ENCODE measurements around the gene C19orf25. TPM values are rescaled to one million over a fixed set of nuclear protein-coding genes. Genes with fewer than 3 reads are reported as not detected.

Gene C19orf25
- total and polyA plus RNA-seq, 8 donors, result 17.7 to 32.2 (median 24.7) TPM

DNA sequence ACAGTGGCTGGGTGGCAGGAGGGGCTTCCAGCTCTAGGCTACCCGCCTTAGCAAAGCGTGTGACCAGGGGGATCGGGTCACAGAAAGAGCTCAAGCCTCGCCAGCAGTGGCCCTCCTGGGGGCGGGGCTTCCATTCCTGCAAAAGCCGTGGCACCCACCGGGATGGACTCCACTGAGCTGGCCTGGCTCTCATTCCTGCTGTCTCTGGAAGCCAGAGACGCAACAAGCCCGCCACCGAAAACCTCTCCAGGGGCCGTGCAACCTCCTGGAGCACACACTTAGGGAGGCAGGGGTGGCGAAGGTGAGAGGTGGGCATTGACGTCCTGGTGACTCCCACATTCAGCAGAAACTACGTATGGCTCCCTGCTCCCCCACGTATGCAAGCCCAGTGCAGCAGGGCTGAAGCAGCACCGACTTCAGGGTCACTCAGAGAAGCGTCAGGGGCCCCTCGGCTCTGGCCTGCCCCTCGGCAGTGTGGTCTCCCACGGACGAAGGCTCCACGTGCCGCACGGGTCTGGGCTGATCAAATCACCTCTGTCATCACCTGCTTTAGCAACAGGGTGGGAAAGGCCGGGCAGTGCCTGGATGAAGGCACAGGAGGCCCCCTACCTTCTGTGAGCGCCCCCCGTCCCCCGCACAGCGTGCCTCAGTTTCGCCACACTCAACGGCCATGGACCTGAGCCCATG is 3.1 kb downstream of the C19orf25 start:
- H3K4me1 ChIP-seq, result peaks cover 10 to 41% of the 10 kb centered on the region in 2 donors
- ATAC-seq, result no peak
- H3K27ac ChIP-seq, result no peak overlapping the region
- H3K9me3 ChIP-seq, result no peaks in the 10 kb centered on the region
- TF ChIP-seq, protein P1, sequence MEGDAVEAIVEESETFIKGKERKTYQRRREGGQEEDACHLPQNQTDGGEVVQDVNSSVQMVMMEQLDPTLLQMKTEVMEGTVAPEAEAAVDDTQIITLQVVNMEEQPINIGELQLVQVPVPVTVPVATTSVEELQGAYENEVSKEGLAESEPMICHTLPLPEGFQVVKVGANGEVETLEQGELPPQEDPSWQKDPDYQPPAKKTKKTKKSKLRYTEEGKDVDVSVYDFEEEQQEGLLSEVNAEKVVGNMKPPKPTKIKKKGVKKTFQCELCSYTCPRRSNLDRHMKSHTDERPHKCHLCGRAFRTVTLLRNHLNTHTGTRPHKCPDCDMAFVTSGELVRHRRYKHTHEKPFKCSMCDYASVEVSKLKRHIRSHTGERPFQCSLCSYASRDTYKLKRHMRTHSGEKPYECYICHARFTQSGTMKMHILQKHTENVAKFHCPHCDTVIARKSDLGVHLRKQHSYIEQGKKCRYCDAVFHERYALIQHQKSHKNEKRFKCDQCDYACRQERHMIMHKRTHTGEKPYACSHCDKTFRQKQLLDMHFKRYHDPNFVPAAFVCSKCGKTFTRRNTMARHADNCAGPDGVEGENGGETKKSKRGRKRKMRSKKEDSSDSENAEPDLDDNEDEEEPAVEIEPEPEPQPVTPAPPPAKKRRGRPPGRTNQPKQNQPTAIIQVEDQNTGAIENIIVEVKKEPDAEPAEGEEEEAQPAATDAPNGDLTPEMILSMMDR (IDR thresholded peaks at IDR 0.05), result no peak
- H3K27me3 ChIP-seq, result peaks cover 27 to 35% of the 10 kb centered on the region in 2 donors
- no peak overlapping the region for H3K4me3 ChIP-seq
- DNase-seq, result no peak
- peaks cover 0 to 36% of the 10 kb centered on the region in 2 donors for H3K36me3 ChIP-seq
- intact Hi-C loops (cut with DNase I), result no loop called here

DNA sequence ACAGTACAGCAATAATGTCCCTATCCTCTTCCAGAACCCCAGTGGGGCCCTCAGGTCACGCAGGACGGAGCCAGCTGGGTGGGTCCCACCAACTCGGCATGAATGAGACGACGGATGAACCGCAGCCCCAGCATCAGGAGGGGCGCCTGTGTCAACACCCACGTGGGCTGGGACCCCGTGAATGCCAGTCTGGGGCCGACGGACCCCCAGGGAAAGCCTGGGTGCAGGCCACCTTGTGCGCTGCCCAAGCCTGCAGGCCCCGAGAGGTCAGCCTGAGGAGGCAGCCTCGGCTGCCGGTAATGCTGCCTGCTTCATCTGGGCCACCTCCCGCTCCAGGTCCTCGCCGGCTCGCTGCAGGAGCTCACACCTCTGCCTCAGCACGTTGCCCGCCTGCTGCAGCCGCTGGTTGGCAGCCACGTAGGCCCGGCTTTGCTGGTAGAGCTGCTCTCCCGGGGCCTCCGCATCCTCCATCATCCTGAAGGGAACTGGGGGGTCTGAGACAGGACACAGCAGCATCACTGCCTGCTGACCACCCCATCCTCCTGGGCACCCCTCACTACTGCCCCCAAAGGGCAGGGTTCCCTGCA is 4.2 kb downstream of the C19orf25 start:
- peak in 1 of 4 donors; percentile 67 for DNase-seq
- peaks cover 21 to 52% of the 10 kb centered on the region in 2 donors for H3K4me1 ChIP-seq
- peaks cover 37 to 46% of the 10 kb centered on the region in 2 donors for H3K27me3 ChIP-seq
- H3K27ac ChIP-seq, result no peak overlapping the region
- intact Hi-C loops (cut with DNase I), result no loop called here
- no peaks in the 10 kb centered on the region for H3K9me3 ChIP-seq
- TF ChIP-seq, protein P1 (IDR thresholded peaks at IDR 0.05), result no peak
- ATAC-seq, result no peak
- no peak overlapping the region for H3K4me3 ChIP-seq
- peaks cover 0 to 36% of the 10 kb centered on the region in 2 donors for H3K36me3 ChIP-seq

DNA sequence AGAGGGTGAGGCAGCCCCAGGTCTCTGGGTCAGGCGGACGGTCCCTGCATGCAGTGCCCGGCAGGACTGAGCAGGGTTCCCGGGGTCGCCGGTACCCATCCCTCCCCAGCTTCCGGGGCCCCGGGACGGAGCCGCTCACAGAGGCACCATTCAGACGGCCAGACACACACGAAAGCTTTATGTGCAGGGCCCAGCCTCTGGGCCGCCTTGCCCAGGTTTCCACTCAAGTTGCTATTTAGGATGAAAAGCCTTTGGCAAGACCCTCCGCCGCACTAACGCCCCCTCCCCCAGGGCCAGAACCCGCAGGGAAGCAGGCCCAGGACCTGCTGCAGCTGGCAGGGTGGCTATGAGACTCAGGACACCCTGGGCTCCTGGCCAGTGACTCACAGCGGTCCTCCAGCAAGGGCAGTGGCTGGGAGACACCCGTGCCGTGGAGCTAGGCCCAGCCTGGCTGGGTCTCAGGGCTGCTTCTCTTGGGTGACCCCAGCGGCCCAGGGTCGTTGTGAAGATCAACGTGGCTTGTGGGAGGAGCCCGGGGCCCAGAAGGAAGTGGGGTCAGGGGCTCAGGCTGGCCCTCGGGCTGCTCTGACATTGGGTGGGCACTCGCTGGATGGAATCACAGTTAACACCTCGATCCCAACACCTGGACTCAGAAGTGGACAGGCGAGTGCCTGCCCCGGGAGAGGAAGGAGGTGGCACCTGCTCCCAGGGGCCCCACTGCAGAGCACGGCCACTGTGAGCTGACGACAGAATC is 4.8 kb downstream of the C19orf25 start:
- Histone ChIP-seq H3K36me3 (peaks cover 0 to 36% of the 10 kb centered on the region in 2 donors), H3K9me3 (no peaks in the 10 kb centered on the region), H3K27ac (no peak overlapping the region), H3K4me1 (peaks cover 23 to 53% of the 10 kb centered on the region in 2 donors), H3K27me3 (peaks cover 41 to 52% of the 10 kb centered on the region in 2 donors), H3K4me3 (no peak overlapping the region)
- TF ChIP-seq, protein P1 (IDR thresholded peaks at IDR 0.05), result no peak
- ATAC-seq (no peak), DNase-seq (no peak)
- intact Hi-C loops (cut with DNase I), result no loop called here

DNA sequence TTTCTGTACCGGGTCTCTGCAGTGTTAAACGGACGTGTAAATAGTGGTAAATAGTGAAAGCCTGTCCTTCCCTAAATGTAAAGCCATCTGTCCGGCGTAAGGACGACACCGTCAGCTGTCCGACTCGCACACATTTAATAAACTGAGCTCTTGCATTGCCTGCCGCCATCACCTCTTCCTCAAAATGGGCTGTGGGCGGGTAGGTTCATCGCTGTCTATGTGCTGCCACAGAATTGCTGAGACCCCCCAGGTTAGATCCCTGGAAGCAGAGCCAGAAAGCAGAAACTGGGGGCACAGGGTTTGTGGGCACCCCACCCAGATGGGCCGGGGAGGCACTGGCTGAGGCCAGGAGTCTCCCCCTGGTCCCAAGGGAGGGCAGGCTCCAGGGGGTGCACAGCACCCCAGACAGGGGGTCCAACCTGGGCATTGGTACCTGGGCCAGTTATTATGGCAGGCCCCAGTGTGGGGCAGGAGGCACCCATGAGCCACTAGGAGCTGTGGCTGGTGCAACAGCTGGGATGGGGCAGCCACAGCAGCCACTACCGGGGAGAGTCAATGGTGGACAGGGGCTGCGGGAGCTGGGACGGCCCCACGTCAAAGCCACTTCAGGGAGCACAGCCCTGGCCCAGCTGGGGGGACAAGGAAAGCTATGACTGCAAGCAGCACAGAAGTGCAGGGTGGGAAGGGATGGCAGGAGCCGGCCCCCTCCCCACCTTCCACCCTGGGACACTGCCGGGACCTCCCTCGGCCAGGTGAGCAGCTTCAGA is 5.7 kb downstream of the C19orf25 start:
- Histone ChIP-seq H3K4me3 (no peak overlapping the region), H3K36me3 (peaks cover 0 to 36% of the 10 kb centered on the region in 2 donors), H3K27me3 (peaks cover 50 to 62% of the 10 kb centered on the region in 2 donors), H3K4me1 (peaks cover 29 to 58% of the 10 kb centered on the region in 2 donors), H3K9me3 (no peaks in the 10 kb centered on the region), H3K27ac (no peak overlapping the region)
- peak in 1 of 4 donors; percentile 69 for DNase-seq
- no peak for ATAC-seq
- TF ChIP-seq, protein P1 (IDR thresholded peaks at IDR 0.05), result no peak
- intact Hi-C loops (cut with DNase I), result no loop called here

All from left lung (tissue), 10 donors.